Peyer's patch (tissue), 4 donors: ENCODE data around the gene MEP1B. TPM values are rescaled to one million over a fixed set of nuclear protein-coding genes. Genes with fewer than 3 reads are reported as not detected.
"Not testable (repeated sequence)": the region's sequence is repeated elsewhere in the genome, so short reads cannot be mapped to it uniquely, and the experiment has no call there.

Experiments used
- DNase-seq, 3 donors: peaks; one replicate each; pipeline ENCODE4 v3.0.0-alpha.2; 2017 to 2019
- H3K27ac ChIP-seq, 4 donors: fragments of 200-600 bp; sonication (generic); one replicate each; pipeline ENCODE4 v1.5.1; 2016 to 2019
- H3K27me3 ChIP-seq, 2 donors: fragments of 200-600 bp; sonication (generic); one replicate each; pipeline ENCODE4 v1.5.1; 2019
- H3K36me3 ChIP-seq, 3 donors: fragments of 200-600 bp; sonication (generic); one replicate each; pipeline ENCODE4 v1.5.1; 2016 to 2019
- H3K4me1 ChIP-seq, 4 donors: fragments of 200-600 bp; sonication (generic); one replicate each; pipeline ENCODE4 v1.5.1; 2016 to 2019
- H3K4me3 ChIP-seq, 4 donors: fragments of 200-600 bp; sonication (generic); 1 replicate in 3 of 4; 2 replicates in 1 of 4; pipeline ENCODE4 v1.5.1; 2016 to 2019; ENCODE audit warnings: mild to moderate bottlenecking in 1 of 4
- H3K9me3 ChIP-seq, 4 donors: fragments of 200-600 bp; sonication (generic); one replicate each; pipeline ENCODE4 v1.5.1; 2016 to 2019; ENCODE audit warnings: mild to moderate bottlenecking in 1 of 4
- CTCF ChIP-seq, 6 experiments: fragments of 450-650 bp in 4 of 6; fragments of 200-600 bp in 2 of 6; sonication (generic) in 1 of 6; IDR thresholded peaks; one replicate each; pipeline ENCODE4 v1.5.1; 2017 to 2019; ENCODE audit warnings: antibody characterized with exemption in 6 of 6, mild to moderate bottlenecking in 3 of 6, moderate library complexity in 1 of 6
- POLR2A ChIP-seq, 2 donors: fragments of 450-650 bp; IDR thresholded peaks; one replicate each; pipeline ENCODE4 v1.5.1; 2017; ENCODE audit warnings: antibody characterized with exemption in 2 of 2, mild to moderate bottlenecking in 2 of 2, moderate library complexity in 2 of 2
- total RNA-seq, 4 donors: library from RNA; depleted of rRNA; stranded (reverse); fragments of >200 nt; gene quantifications; one replicate each; pipeline ENCODE4 v1.1.0, GENCODE V29; 2016

The MEP1B gene
- total RNA-seq, 4 donors from 2014 or later, result 4.1 to 1,014 (median 487) TPM

GRCh38 chr18:32213693-32214092 lies 23.9 kb downstream of the MEP1B start:
- Histone ChIP-seq H3K9me3 (no peaks in the 10 kb centered on the region), H3K27ac (peak overlapping the region in 1 of 4 donors; percentile 21), H3K36me3 (peaks cover 0 to 4% (median 0%) of the 10 kb centered on the region in 3 donors), H3K27me3 (no peaks in the 10 kb centered on the region), H3K4me1 (peaks cover 0 to 8% (median 0%) of the 10 kb centered on the region in 4 donors), H3K4me3 (no peak overlapping the region)
- no peak for DNase-seq
- TF ChIP-seq CTCF (IDR thresholded peaks at IDR 0.05) (no peak), POLR2A (IDR thresholded peaks at IDR 0.05) (no peak)

GRCh38 chr18:32216390-32216789 lies 26.6 kb downstream of the MEP1B start:
- DNase-seq, result no peak
- peaks cover 0 to 9% (median 0%) of the 10 kb centered on the region in 3 donors for H3K36me3 ChIP-seq
- TF ChIP-seq CTCF (IDR thresholded peaks at IDR 0.05), result no peak
- TF ChIP-seq POLR2A (IDR thresholded peaks at IDR 0.05), result no peak
- no peaks in the 10 kb centered on the region for H3K27me3 ChIP-seq
- no peaks in the 10 kb centered on the region for H3K9me3 ChIP-seq
- H3K27ac ChIP-seq, result no peak overlapping the region
- H3K4me1 ChIP-seq, result peaks cover 0 to 5% (median 0%) of the 10 kb centered on the region in 4 donors
- no peak overlapping the region for H3K4me3 ChIP-seq

- peaks cover 0 to 9% (median 0%) of the 10 kb centered on the region in 3 donors for H3K36me3 ChIP-seq
- no peaks in the 10 kb centered on the region for H3K4me1 ChIP-seq
- H3K9me3 ChIP-seq, result no peaks in the 10 kb centered on the region
- TF ChIP-seq CTCF (IDR thresholded peaks at IDR 0.05) (no peak), POLR2A (IDR thresholded peaks at IDR 0.05) (no peak)
- no peak overlapping the region for H3K27ac ChIP-seq
- H3K4me3 ChIP-seq, result no peak overlapping the region
- DNase-seq, result no peak
- no peaks in the 10 kb centered on the region for H3K27me3 ChIP-seq
These were observed 29.7 kb downstream of the MEP1B start for GRCh38 chr18:32219431-32220018.

GRCh38 chr18:32233348-32233747 lies 43.5 kb downstream of the MEP1B start:
- not testable (repeated sequence) for H3K4me3 ChIP-seq, H3K27ac ChIP-seq, DNase-seq, H3K4me1 ChIP-seq, H3K27me3 ChIP-seq, H3K36me3 ChIP-seq, H3K9me3 ChIP-seq

GRCh38 chr18:32237049-32237448 lies 47.2 kb downstream of the MEP1B start:
- Histone ChIP-seq H3K4me1 (no peaks in the 10 kb centered on the region), H3K9me3 (no peaks in the 10 kb centered on the region), H3K27me3 (no peaks in the 10 kb centered on the region), H3K27ac (peak overlapping the region in 3 of 4 donors; percentile 1 to 69 (median 1)), H3K36me3 (no peaks in the 10 kb centered on the region), H3K4me3 (no peak overlapping the region)
- TF ChIP-seq POLR2A (IDR thresholded peaks at IDR 0.05) (no peak), CTCF (IDR thresholded peaks at IDR 0.05) (no peak)
- no peak for DNase-seq

- no peak for DNase-seq
- Histone ChIP-seq H3K27ac (no peak overlapping the region), H3K9me3 (no peaks in the 10 kb centered on the region), H3K4me3 (no peak overlapping the region), H3K36me3 (no peaks in the 10 kb centered on the region), H3K4me1 (no peaks in the 10 kb centered on the region), H3K27me3 (no peaks in the 10 kb centered on the region)
- no peak for TF ChIP-seq POLR2A (IDR thresholded peaks at IDR 0.05)
- no peak for TF ChIP-seq CTCF (IDR thresholded peaks at IDR 0.05)
These were observed 48.9 kb downstream of the MEP1B start for GRCh38 chr18:32238635-32239268.
